HS-27A (cell line): ENCODE data around the gene KLHL2.
"Not testable (repeated sequence)": the region's sequence is repeated elsewhere in the genome, so short reads cannot be mapped to it uniquely, and the experiment has no call there.

Source experiments
- DNase-seq: peaks from one replicate; pipeline ENCODE4 v3.0.0-alpha.2; 2012; ENCODE audit warnings: low read depth, missing footprints

The KLHL2 gene

GRCh38 chr4:165201806-165202205 lies 5.6 kb upstream of the KLHL2 start:
- DNase-seq: no peak

GRCh38 chr4:165203541-165204461 lies 3.6 kb upstream of the KLHL2 start:
- DNase-seq: no peak

GRCh38 chr4:165204462-165204830 lies 2.9 kb upstream of the KLHL2 start:
- no peak for DNase-seq

GRCh38 chr4:165207016-165207430 lies 338 bp upstream of the KLHL2 start:
- DNase-seq: no peak

DNA sequence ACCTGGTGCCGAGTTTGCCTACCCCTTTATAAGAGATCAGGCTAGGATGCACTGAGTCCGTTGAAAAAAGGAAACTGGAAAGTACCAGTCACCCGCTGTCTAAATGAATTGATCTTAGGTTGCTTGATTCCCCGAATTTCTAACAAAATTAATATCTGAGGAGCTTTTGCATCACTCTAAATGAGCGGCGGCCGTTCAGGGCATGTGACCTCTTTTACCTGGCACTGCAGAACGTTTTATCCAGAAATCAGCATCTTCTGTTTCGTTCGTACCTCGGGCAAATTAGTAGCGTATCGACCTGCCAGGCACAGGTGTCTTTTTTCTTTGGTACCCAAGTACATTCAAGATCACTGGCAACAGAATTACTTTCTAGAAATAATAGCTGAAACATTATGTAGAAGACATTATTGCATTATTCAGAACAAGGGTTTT lies 876 bp downstream of the KLHL2 start:
- no peak for DNase-seq

- DNase-seq: no peak
Observed at GRCh38 chr4:165208741-165209388, 1.5 kb downstream of the KLHL2 start.

DNA sequence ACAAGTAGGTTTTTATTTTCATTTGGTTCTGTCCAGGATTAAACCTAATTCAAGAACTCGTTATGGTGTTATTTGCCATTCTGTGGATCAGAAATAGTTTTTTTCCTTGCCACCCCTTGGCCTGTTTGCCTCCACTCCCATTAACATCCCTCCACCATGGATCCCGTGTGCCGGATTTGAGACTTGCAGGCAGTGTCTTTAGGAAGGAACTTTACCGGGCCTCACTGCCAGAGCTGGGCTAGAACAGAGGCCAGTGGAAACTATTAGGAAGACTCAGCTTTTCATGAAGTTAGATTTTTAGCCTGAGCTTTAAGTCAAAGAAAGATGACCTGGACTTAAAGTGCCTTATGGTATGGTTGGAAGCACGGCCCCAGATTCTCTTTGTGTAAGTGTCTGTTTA lies 2.4 kb downstream of the KLHL2 start:
- DNase-seq: no peak

DNA sequence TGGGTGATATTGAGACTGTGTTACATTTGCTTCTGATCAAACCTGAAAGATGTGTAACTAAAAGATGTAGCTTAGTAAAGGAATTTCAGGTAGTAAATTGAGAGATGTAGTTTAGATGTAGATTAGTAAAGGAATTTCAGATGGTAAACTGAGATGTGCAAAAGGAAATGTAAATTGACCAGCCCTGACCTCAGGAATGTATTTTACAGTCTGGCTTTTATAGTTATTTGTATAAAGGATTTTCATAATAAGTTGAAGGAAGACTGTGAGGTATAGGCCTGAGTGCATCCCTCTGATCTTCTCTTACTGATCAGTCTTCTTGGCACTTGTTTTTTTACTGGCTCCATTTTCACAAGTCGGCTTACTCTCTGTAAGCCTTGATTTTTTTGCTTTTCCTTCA lies 3.2 kb downstream of the KLHL2 start:
- DNase-seq: no peak

DNA sequence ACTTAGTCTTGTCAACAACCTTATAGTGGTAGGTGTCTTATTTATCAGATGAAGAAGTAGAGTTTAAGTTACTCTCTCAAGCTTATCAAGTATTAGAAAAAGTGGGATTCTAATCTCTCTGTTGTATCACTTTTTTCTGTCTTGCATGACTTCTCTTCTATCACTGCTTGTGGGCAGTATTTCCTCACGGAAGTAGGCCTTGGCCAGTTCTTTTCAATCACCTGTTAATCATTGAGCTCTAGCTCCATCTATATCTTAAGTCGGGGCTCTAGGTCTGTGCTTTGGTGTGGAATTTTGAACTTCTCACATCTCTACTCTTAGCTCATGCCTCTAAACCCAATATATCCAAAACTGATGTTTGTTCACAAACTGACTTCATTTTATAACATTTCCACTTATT lies 5.3 kb downstream of the KLHL2 start:
- not testable (repeated sequence) for DNase-seq

GRCh38 chr4:165213404-165213803 lies 6.0 kb downstream of the KLHL2 start:
- DNase-seq: not testable (repeated sequence)

GRCh38 chr4:165213991-165214709 lies 6.8 kb downstream of the KLHL2 start:
- DNase-seq: not testable (repeated sequence)

- not testable (repeated sequence) for DNase-seq
Observed at GRCh38 chr4:165215034-165215751, 7.8 kb downstream of the KLHL2 start.

- DNase-seq: not testable (repeated sequence)
Observed at GRCh38 chr4:165215761-165216487, 8.6 kb downstream of the KLHL2 start.

- no peak for DNase-seq
Observed at GRCh38 chr4:165217325-165217724, 10.0 kb downstream of the KLHL2 start.

- DNase-seq: not testable (repeated sequence)
Observed at GRCh38 chr4:165221306-165221705, 13.9 kb downstream of the KLHL2 start.

DNA sequence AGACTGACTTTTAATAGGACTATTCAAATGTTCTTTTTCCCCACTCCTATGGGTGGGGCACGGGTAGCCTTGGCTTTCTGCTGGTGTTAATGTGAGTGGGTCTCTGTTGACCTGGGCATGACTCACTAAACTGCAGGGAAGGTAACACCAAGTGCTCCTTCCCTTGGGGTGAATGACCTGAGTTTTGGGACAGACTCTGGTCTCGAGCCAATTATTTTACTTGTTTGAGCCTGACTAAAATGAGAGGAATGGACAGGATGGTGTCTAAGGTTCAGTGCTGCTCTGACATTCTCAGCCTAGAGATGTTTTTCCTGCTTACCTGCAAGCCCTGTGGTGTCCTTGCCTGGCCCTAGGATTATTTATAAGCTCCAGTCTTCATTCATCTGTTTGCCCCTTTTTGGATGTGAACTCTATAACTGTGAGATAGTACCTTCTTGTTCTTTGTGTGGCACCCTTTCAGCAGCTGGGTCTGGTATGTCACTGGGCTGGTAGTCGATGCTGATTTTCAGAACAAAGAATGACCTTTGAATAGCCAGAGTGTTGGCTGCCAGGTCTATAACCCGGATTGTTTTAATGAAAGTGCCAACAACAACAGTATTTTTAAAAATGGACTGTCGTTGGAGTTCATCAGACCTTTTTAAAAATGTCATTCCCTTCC lies 14.8 kb downstream of the KLHL2 start:
- DNase-seq: not testable (repeated sequence)

DNA sequence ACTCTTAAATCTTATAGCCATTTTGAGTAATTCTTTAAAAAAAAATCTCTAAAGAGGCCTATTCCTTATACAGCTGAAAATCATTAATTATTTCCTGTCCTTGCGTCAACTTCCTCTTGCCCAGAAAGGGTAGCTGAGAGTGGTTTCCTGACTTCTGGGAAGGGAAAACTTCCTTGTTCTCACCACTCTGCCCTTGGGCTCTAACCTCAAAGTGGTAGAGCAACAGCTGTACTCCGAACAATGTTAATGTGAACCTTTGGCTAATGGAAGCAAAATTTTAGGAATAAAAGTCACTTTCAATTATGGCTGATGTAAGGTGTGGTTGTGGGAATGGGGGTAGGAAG lies 15.3 kb downstream of the KLHL2 start:
- no peak for DNase-seq

- DNase-seq: not testable (repeated sequence)
Observed at GRCh38 chr4:165227401-165227800, 20.0 kb downstream of the KLHL2 start.

GRCh38 chr4:165229490-165230200 lies 22.3 kb downstream of the KLHL2 start:
- DNase-seq: not testable (repeated sequence)
